GM18519 (cell line): ENCODE data around the gene LRRFIP2.
A peak's percentile ranks its signal among the peaks of the same experiment; 100 is the strongest.
"Not testable (repeated sequence)": the region's sequence is repeated elsewhere in the genome, so short reads cannot be mapped to it uniquely, and the experiment has no call there.

Source experiments
- ATAC-seq: cut with Tn5 transposase; IDR thresholded peaks from one replicate; pipeline ENCODE4 v1.9.1; 2021; ENCODE audit warnings: mild to moderate bottlenecking, moderate library complexity; ENCODE audit not compliant: unreplicated experiment, low FRiP score

Gene LRRFIP2

DNA sequence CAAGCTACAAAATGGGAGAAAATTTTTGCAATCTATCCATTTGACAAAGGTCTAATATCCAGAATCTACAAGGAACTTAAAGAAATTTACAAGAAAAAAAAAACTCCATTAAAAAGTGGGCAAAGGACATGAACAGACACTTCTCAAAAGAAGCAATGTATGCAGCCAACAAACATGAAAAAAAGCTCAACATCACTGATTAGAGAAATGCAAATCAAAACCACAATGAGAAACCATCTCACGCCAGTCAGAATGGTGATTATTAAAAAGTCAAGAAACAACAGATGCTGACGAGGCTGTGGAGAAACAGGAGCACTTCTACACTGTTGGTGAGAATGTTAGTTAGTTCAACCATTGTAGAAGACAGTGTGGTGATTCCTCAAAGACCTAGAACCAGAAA, 27.5 kb downstream of the LRRFIP2 start:
- not testable (repeated sequence) for ATAC-seq

DNA sequence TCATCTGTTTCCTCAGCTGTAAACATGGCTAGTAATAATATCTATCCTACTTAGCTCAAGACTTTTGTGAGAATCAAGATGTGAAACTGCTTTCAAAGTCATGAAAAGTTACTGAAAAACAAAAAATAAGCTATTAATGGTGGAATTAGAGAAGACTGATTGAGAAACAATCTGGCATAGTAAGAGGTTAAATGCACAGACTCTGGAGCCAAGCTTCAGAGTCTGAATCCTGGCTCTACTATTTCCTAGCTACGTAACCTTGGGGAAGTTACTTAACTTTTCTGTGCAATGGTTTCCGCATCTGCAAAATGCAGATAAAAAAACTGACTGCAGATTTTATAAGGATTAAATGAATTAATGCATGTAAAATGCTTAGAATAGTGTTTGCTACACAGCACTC, 28.8 kb downstream of the LRRFIP2 start:
- no peak for ATAC-seq

DNA sequence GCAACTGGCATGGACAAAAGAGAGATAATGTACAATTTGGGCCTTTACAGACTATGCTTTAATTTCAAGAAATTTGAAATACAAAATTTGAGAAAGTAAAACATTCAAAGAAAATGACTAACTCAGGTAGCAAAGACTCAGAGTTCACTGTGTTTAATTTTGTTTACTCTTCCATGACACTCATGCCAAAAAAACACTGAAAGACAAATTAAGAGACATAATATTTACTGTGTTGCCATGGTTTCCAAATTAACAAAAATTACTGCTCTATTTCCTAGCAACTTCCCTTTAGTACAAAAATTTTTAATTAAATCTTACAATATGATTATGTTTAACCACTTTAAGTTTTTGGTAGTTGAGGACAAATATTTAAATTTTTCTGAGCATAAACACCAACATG, 29.6 kb downstream of the LRRFIP2 start:
- ATAC-seq, result no peak

DNA sequence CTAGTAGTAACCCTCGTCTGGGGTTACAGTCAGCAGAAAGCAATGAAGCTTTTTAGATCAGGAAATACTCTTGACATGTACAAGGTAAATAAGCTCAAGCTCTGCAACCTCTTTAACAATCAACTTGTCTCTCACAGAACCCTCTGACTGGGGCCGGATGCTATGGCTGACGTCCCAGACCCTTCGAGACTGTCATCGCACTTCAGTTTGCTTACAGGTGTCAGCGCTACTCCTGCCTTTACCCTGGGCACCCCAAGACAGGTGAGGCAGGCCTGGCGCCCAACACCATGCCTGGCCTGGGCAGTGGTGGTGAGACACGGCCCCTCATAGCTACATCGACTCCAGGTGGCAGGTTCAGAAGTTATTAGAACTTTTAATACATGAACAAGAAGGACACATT, 30.6 kb downstream of the LRRFIP2 start:
- ATAC-seq, result no peak

DNA sequence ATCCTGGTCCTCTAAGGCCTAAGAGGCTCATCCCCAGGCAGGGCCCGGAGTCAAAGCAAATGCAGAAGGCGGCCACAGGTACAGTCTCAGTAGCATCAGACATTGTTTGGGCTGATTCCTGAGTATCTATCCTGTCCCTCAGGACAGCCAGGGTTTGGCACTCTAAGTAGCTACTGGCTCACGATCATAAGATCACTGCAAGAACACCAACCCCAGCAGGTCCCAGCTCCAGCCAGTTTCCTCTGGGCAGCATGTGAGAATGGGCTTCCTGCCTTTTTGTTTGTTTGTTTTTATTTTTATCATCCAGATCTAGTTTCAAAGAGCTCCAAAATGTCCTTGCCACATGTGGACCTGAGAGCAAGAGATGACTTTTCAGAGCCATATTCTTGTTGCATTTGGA, 32.7 kb downstream of the LRRFIP2 start:
- no peak for ATAC-seq

DNA sequence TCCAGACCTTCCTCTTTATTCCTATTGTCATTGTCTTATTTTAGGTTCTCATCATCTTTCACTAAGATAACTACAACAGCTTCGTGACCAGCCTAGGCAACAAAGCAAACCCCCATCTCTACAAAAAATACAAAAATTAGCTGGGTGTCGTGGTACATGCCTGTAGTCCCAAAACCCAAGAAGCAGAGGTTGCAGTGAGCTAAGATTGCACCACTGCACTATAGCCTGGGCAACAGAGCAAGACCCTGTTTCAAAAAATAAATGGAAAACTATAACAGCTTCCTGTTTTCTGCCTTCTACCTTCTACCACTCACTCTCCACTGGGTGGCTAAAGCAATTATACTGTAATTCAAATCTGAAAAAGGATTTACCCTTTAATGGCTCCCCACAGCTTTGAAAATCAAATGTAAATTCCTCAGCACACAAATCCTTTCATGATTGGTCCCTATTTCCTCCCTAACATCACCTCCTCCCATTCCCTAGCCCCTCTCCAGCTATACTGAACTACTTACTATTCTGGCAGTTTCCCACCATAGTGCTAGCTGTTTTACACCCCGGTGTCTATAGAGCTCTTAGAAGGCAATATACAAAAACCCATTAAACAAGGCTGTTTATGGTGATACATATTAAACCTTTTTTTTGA, 33.4 kb downstream of the LRRFIP2 start:
- ATAC-seq, result no peak

DNA sequence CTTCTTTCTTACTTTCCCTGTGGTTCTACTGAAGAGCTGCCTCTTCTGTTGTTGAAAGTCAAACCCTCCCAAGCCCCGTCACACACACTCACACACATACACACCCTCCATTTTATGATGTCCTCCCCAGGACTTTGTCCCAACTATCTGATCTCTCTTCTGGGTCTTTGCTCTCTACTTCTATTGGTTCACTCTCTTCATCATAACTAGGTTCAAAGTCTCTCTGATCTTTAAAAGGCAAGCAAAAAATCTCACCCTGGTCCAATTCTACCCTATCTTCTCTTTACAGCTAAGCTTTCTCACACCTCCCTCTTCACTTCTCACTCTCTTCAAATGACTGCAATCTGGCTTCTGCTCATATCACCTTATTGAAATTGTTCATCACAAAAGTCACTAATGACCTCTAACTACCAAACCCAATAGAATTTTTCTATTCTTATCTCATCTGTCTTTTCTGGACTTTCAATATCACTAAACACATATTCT, 34.8 kb downstream of the LRRFIP2 start:
- ATAC-seq, result peak; percentile 69

DNA sequence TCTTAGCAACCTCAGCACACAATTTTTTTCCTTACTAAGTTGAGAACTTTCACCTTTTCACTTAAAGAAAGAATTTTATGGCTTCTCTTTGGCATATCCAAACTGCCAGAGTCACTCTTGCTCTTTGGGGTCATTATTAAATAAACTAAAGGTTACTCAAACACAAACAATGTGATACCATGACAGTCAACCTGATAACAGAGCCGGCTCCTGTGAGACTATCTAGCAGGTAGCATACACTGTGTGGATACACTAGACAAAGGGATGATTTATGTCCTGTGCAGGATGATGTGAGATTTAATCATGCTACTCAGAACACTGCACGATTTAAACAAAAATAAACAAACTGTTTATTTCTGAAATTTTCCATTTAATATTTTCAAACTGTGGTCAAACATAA, 35.6 kb downstream of the LRRFIP2 start:
- ATAC-seq, result no peak

DNA sequence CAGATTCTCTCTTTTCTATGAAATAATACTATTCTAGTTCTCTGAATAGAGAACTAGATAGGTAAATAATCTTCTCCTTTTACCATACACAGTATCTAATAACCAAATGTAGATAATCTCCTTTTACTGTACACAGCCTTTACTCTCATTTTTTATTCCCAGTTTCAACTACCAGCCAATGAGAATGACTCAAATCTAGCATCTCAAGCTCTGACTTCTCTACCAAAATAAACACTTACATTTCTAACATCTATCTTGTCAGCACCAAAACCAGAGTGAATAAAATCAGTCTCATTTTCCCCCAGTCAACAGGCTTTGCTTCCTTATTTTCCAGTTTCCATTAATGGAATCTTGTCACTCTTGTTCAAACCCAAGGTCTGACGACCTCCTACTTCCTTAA, 36.9 kb downstream of the LRRFIP2 start:
- no peak for ATAC-seq

DNA sequence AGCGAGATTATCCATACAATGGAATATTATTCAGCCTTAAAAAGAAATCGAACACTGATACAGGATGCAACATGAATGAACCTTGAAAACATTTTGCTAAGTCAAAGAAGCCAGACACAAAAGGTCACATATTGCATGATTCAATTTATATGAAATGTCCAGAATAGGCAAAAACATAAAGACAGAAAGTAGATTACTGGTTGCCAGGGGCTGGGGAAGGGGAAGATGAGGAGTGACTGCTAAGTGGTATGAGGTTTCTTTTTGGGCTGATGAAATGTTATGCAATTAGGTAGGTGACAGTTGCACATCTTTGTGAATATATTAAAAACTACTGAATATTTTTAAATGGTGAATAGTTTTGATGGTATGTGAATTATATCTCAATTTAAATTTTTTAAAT, 38.3 kb downstream of the LRRFIP2 start:
- no peak for ATAC-seq

DNA sequence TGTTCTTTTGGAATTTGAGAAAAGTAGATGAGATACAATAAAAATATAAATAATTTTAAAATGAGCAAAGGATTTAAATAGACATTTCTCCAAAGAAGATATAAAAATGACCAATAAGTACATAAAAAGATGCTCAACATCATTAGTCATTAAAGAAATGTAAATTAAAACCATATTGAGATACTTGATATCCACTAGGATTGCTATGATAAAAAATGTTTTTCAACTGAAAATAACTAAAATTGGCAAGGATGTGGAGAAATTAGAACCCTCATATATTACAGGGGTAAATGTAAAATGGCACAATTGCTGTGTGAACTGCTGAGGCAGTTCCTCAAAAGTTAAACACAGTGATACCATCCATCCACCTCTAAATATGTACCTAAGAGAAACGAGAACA, 38.8 kb downstream of the LRRFIP2 start:
- ATAC-seq, result no peak

DNA sequence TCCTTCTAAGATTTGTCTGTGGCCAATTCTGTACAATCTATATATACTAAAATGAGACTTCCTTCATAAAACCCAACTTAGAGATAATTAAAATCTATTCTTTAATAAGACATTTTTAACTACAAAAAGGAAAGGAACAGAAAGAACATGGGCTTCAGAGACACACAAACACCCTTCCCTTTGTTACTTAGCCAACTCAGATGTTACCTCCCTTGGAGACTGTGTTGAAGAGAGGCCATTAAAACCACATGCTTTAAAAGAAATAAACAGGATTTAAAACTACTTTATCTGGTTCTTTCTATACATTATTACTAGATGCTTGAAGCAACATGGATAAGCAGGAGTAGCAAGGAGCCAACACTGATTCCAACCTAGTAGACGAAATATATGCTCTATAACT, 42.0 kb downstream of the LRRFIP2 start:
- no peak for ATAC-seq

DNA sequence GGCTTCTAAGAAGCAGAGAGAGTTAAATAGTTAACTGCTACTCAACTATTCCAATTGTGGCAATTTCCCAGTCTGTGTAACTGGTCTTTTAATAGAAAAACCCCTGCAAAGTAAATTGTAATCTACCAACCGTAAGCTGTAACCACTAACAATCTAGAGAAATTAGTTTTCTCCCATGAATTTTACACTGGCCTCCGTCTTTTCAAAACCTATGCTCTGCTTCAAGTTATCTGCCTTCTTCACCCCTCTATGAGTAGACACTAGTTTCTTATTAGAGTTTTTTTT, 42.6 kb downstream of the LRRFIP2 start:
- ATAC-seq, result no peak

DNA sequence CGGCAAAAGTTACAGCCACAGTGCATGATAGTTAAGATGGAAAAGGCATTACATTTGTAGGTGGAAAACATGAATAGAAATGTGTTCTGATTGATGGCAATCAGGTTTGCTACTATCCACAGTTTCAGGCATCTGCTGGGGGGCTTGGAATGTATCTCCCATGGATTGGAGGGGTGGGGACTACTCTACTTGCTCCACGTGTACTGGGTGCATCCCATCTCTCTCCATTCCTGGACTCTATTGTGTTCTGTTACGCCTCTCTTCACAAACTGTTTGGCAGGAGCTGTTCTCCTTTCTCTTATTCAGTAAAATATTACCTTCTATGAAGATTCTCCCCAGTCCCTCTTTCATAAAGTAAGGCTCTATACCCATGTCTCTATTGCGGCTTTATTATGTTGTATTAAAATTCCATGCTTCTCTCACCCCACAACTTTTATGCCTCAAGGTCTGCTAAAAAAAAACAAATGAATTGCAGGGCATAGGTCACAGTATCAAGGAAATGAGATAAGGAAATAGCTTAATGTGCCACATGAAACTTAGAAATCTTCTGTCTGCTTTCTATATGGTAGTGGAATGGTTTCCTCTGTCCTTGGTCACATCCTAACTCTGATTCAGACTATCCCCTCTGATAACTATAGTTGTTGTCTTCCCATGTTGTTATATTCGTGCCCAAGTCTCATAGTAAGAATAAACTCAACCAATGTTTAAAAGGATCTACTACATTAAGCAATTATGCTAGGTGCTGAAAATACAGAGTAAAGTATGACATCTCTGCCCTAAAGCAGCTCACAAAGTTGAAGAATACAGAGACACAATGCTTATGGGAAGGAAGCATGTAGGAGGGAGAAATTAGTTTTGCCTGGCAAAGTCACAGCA, 43.2 kb downstream of the LRRFIP2 start:
- ATAC-seq, result no peak

DNA sequence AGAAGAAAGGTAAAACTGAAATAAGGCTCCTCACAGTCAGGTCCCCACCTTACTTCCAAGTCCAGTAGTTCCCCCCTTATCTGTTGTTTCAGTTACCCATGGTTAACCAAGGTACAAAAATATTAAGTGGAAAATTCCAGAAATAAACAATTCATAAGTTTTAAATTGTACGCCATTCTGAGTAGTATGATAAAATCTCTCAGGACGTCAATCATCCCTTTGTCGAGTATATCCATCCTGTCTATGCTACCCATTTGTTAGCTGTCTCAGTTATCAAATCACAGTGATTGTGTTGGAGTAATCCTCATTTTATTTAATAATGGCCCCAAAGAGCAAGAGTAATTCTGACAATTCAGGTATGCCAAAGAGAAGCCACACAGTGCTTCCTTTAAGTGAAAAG, 43.9 kb downstream of the LRRFIP2 start:
- ATAC-seq, result no peak

DNA sequence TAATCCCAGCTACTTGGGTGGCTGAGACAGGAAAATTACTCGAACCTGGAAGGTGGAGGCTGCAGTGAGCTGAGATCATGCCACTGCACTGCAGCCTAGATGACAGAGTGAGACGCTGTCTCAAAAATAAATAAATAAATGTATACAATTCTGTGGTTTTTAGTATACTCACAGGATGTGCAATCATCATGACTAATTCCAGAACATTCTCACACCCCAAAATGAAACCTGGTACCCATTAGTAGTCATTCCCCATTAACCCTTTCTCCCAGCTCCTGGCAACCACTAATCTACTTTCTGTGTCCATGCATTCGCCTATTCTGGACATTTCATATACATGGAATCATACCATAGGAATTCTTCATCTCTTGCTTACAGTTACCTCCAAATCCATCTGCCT, 44.5 kb downstream of the LRRFIP2 start:
- ATAC-seq, result no peak

DNA sequence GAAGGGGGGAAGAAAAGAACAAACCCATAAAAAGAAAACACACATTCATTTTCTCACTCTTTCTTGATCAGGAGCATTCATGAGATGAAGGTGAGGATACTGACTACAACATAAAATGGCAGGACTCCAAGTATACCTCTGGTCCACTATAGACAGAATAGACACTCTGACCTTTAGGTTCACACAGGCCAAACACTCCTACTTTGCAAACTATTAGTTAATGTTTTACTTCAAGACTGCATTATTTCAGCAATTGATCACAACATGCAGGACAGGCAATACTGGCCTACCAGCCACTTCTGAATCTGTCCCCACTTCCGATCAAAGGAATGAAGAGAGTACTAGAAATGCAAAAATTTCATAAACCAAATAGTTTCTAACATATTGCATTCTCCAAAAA, 47.0 kb downstream of the LRRFIP2 start:
- ATAC-seq, result no peak

DNA sequence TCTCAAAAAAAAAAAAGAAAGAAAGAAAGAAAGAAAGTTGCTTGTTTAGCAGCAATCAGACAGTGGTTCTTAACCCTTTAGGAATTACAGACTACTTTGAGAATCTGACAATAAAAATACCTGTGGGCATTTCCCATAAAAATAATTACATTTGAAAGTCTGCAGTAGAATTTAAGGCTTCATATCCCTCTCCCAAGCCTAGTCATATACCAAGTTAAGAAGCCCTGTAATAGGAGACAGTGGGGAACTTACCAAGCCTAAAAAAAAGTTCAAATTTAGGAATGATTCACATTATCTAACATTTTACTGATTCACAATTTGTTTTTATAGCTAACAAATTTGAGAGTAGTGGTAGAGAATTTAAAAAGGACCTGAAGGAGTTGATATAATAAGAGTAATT, 47.5 kb downstream of the LRRFIP2 start:
- ATAC-seq, result no peak

DNA sequence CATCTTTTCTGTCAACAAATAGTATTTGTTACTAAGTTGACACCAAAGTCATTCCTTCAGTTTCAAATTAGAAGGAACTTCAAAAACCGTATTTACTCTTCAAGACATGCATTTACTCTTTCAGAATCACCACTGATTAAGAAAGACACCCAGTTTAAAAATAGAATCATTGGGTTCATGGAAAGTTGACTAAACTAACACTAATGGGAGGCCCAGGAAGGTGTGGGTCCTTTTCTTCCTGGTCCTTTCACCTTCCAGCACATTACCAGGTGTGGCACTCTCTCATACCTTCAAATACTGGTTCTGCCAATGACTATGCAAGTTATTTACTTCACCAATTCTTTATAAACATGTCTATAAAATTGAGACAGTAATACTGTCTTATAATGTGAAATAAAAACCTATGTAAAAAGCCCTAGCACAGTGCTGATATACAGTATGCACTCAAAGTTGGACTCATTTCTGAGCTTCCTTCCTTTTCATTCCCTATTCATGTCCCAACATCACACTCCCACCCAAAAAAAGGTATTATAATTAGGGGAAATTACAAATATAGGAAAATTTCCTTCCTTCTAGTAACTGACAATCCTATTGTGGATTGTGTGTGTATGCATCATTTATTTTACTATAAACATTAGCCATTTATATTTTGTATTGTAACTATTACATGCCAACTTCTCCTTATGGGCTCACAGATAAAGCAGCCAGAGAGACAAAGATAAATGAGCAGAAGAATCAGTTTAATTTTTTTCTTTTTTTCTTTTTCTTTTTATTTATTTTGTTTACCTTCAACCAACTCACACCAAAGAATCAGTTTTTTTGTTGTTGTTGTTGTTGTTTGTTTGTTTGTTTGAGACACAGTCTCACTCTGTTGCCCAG, 48.9 kb downstream of the LRRFIP2 start:
- ATAC-seq, result no peak

DNA sequence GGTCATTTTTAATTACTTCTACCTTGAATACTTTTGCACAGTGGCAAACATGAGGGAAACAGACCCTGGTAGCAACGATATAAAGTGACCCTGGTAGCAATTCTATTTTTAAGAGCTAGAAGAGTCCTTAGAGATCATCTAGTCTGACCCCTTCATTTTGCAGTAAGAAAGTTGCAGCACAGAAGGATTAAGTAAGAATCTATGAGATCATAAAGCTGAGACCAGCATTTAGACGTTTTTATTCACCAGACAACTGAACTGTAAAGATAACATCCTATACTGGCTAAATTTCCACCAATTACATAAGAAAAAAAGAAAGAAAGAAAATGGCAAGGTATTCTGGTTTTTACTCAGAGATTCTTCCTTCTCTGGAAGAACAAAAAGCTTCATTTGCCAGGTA, 49.9 kb downstream of the LRRFIP2 start:
- no peak for ATAC-seq

DNA sequence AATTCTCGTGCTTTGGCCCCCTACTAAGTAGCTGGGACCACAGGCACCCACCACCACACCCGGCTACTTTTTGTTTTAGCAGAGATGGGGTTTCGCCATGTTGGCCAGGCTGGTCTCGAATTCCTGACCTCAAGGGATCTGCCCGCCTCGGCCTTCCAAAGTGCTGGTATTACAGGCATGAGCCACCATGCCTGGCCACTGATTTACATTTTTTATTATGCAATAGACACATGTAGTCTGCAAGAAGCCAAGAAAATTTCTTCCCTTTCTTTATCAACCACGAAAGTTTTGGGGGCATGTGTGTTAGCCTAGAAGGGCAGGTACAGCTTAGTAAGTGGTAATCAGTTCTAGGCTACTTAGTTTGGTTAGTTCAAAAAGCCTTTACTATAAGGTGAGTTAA, 51.1 kb downstream of the LRRFIP2 start:
- ATAC-seq, result no peak
